Thyroid gland (tissue), 4 donors: ENCODE measurements around the gene DNAJC22. TPM values are rescaled to one million over a fixed set of nuclear protein-coding genes. Genes with fewer than 3 reads are reported as not detected.

Experiments
- DNase-seq, 2 donors: peaks; one replicate each; pipeline ENCODE4 v3.0.0-alpha.2; 2019
- H3K27ac ChIP-seq, 3 donors: fragments of 200-600 bp; sonication (generic); 1 replicate in 2 of 3; 2 replicates in 1 of 3; pipeline ENCODE4 v1.5.1; 2016 to 2019; ENCODE audit warnings: mild to moderate bottlenecking in 1 of 3, moderate library complexity in 1 of 3
- H3K27me3 ChIP-seq: fragments of 200-600 bp; sonication (generic); one replicate; pipeline ENCODE4 v1.5.1; 2019
- H3K36me3 ChIP-seq, 2 donors: fragments of 200-600 bp; sonication (generic); one replicate each; pipeline ENCODE4 v1.5.1; 2016 to 2019
- H3K4me1 ChIP-seq, 2 donors: fragments of 200-600 bp; sonication (generic); one replicate each; pipeline ENCODE4 v1.5.1; 2017 to 2019
- H3K4me3 ChIP-seq, 3 donors: fragments of 200-600 bp; sonication (generic); replicated peaks in 1 of 3; 1 replicate in 2 of 3; 2 replicates in 1 of 3; pipeline ENCODE4 v1.5.1; 2016; ENCODE audit warnings: mild to moderate bottlenecking in 1 of 3
- H3K9me3 ChIP-seq: fragments of 200-600 bp; sonication (generic); one replicate; pipeline ENCODE4 v1.5.1; 2017
- CTCF ChIP-seq, 6 experiments: fragments of 200-600 bp in 3 of 6; fragments of 450-650 bp in 3 of 6; sonication (generic) in 3 of 6; IDR thresholded peaks; one replicate each; pipeline ENCODE4 v1.5.1; 2016 to 2019; ENCODE audit warnings: antibody characterized with exemption in 6 of 6, mild to moderate bottlenecking in 2 of 6, inconsistent platforms in 1 of 6, moderate library complexity in 1 of 6
- POLR2A ChIP-seq, 2 donors: fragments of 450-650 bp; IDR thresholded peaks; one replicate each; pipeline ENCODE4 v1.6.1; 2017; ENCODE audit warnings: antibody characterized with exemption in 2 of 2, mild to moderate bottlenecking in 2 of 2, moderate library complexity in 1 of 2
- WGBS, 2 donors: methylation state at CpG; one replicate each; pipeline ENCODE4 v1.1.5; 2017; 5-methylcytosine and 5-hydroxymethylcytosine counted together
- intact Hi-C: fragments of 100-400 bp; cut with DNase I; formaldehyde crosslinking; loops from one replicate; pipeline ENCODE4 v1.15.1; 2023
- total RNA-seq, 4 donors: library from RNA; depleted of rRNA; stranded (reverse); fragments of >200 nt; gene quantifications; one replicate each; pipeline ENCODE4 v1.2.3, GENCODE V29; 2016

Gene DNAJC22
- total RNA-seq, 4 donors from 2014 or later = 10.3 to 19.5 (median 17.5) TPM

- no peak for DNase-seq
- TF ChIP-seq CTCF (IDR thresholded peaks at IDR 0.05) (no peak), POLR2A (IDR thresholded peaks at IDR 0.05) (no peak)
- 49 to 50% methylated on average over 12 of the region's 12 CpGs for WGBS, 2 donors
- H3K4me3 ChIP-seq = peak overlapping the region in 2 of 3 donors; percentile 55 to 69
- H3K27ac ChIP-seq = peak overlapping the region in 2 of 3 donors; percentile 41 to 47
- H3K4me1 ChIP-seq = peaks cover 0 to 10% of the 10 kb centered on the region in 2 donors
- H3K9me3 ChIP-seq = no peaks in the 10 kb centered on the region
- intact Hi-C loops = no loop called here
- no peaks in the 10 kb centered on the region for H3K27me3 ChIP-seq
- no peaks in the 10 kb centered on the region for H3K36me3 ChIP-seq
Observed at GRCh38 chr12:49322367-49322707, 24.4 kb upstream of the DNAJC22 start.

- Histone ChIP-seq H3K9me3 (no peaks in the 10 kb centered on the region), H3K4me1 (peaks cover 0 to 10% of the 10 kb centered on the region in 2 donors), H3K4me3 (peak within 1 kb of the TSS in 2 of 3 donors; percentile 55 to 69), H3K27ac (peak within 1 kb of the TSS in 2 of 3 donors; percentile 41 to 47), H3K36me3 (no peaks in the 10 kb centered on the region), H3K27me3 (no peaks in the 10 kb centered on the region)
- 1 to 2% methylated on average over 62 to 64 of the region's 65 CpGs for WGBS, 2 donors
- TF ChIP-seq CTCF (IDR thresholded peaks at IDR 0.05) = no peak
- TF ChIP-seq POLR2A (IDR thresholded peaks at IDR 0.05) = peak in 1 of 2 donors; percentile 75
- peak; percentile 97 to 98 for DNase-seq
- intact Hi-C loops = no loop called here
Observed at GRCh38 chr12:49322708-49323523, 23.8 kb upstream of the DNAJC22 start, which contains the start of gene TROAP. Gene TROAP, plus strand, starts transcription at chr12:49323255. Its CDS starts 354 bp downstream, at chr12:49323609.

- DNase-seq = no peak
- Histone ChIP-seq H3K27me3 (no peaks in the 10 kb centered on the region), H3K4me1 (peaks cover 0 to 10% of the 10 kb centered on the region in 2 donors), H3K27ac (no peak overlapping the region), H3K9me3 (no peaks in the 10 kb centered on the region), H3K4me3 (peak overlapping the region in 1 of 3 donors; percentile 24), H3K36me3 (no peaks in the 10 kb centered on the region)
- WGBS, 2 donors = 9 to 15% methylated on average over 19 of the region's 19 CpGs
- intact Hi-C loops = no loop called here
- TF ChIP-seq CTCF (IDR thresholded peaks at IDR 0.05) = no peak
- no peak for TF ChIP-seq POLR2A (IDR thresholded peaks at IDR 0.05)
Observed at GRCh38 chr12:49323524-49324097, 23.1 kb upstream of the DNAJC22 start.

GRCh38 chr12:49325606-49326005 lies 21.1 kb upstream of the DNAJC22 start:
- no peak for DNase-seq
- intact Hi-C loops = no loop called here

More at GRCh38 chr12:49325606-49326005, 21.1 kb upstream of the DNAJC22 start:
- H3K27ac ChIP-seq = no peak overlapping the region
- H3K27me3 ChIP-seq = no peaks in the 10 kb centered on the region
- H3K4me3 ChIP-seq = no peak overlapping the region
- 81 to 92% methylated on average over 6 of the region's 6 CpGs for WGBS, 2 donors
- H3K36me3 ChIP-seq = no peaks in the 10 kb centered on the region
- no peak for TF ChIP-seq POLR2A (IDR thresholded peaks at IDR 0.05)
- no peak for TF ChIP-seq CTCF (IDR thresholded peaks at IDR 0.05)
- H3K9me3 ChIP-seq = no peaks in the 10 kb centered on the region
- H3K4me1 ChIP-seq = peaks cover 0 to 10% of the 10 kb centered on the region in 2 donors
